GM12864 (cell line): ENCODE results near the gene TRIM33.
"Not testable (repeated sequence)": the region's sequence is repeated elsewhere in the genome, so short reads cannot be mapped to it uniquely, and the experiment has no call there.

Experiments used
- DNase-seq: peaks from one replicate; pipeline ENCODE4 v3.0.0-alpha.2; 2011; ENCODE audit warnings: low read depth
- H3K4me3 ChIP-seq: 2 replicates; pipeline ENCODE4 v1.5.1; 2011; ENCODE audit warnings: mild to moderate bottlenecking, low read depth, low read length, control low read depth
- TF ChIP-seq, protein P1 (sequence below): IDR thresholded peaks from 2 replicates; pipeline ENCODE4 v1.5.1; 2011; ENCODE audit warnings: low read depth, mild to moderate bottlenecking, moderate library complexity, low read length, control low read depth, inconsistent platforms; ENCODE audit errors: missing control alignments

The TRIM33 gene

DNA sequence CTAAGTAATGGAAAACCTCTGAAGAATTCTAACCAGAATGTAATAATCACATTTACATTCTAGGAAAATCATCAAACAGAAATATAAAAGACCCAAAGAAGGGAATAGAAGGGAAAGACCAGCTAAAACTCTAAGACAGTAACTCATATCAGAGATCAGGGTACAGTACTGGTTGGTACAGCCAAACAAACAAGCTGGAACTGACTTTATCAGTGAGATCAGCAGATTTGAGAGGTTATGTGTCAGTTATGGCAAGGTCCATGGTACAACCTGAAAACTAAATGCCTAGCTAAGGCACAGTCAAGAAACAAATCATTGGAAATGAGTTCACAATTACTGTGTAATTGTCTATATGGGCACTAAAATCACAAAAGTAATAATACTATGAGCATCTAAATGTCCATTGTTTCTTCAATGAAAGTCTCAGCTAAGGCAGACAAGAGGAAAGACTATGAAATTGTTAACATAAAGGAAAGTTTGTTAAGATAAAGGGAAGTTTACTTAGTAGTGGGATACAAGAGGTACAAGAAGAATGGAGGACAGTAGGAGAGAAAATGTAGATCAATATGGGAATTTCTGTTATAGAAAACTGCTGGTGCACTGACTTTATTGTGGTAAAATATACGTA, 75.8 kb downstream of the TRIM33 start:
- H3K4me3 ChIP-seq = no peak overlapping the region
- TF ChIP-seq, protein P1, sequence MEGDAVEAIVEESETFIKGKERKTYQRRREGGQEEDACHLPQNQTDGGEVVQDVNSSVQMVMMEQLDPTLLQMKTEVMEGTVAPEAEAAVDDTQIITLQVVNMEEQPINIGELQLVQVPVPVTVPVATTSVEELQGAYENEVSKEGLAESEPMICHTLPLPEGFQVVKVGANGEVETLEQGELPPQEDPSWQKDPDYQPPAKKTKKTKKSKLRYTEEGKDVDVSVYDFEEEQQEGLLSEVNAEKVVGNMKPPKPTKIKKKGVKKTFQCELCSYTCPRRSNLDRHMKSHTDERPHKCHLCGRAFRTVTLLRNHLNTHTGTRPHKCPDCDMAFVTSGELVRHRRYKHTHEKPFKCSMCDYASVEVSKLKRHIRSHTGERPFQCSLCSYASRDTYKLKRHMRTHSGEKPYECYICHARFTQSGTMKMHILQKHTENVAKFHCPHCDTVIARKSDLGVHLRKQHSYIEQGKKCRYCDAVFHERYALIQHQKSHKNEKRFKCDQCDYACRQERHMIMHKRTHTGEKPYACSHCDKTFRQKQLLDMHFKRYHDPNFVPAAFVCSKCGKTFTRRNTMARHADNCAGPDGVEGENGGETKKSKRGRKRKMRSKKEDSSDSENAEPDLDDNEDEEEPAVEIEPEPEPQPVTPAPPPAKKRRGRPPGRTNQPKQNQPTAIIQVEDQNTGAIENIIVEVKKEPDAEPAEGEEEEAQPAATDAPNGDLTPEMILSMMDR = no peak
- DNase-seq = no peak

DNA sequence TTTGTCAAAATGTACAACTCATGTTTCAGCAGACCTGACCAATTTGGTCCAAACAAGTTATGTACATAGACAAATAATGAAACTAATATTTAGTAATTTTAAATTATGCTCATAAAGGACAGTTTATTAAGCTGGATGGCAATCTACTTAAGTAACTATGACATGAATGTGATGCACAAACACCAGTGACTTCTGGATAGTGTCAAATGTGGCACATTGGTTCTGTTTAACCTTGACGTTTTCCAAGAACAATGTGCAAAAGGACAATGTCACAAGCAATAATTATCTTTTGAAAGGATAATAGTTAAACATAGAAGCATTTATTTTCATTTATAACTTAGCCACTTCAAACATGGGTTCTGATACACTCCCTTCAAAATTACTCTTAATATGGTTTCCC, 80.0 kb downstream of the TRIM33 start:
- TF ChIP-seq, protein P1 = no peak
- no peak overlapping the region for H3K4me3 ChIP-seq
- DNase-seq = no peak

DNA sequence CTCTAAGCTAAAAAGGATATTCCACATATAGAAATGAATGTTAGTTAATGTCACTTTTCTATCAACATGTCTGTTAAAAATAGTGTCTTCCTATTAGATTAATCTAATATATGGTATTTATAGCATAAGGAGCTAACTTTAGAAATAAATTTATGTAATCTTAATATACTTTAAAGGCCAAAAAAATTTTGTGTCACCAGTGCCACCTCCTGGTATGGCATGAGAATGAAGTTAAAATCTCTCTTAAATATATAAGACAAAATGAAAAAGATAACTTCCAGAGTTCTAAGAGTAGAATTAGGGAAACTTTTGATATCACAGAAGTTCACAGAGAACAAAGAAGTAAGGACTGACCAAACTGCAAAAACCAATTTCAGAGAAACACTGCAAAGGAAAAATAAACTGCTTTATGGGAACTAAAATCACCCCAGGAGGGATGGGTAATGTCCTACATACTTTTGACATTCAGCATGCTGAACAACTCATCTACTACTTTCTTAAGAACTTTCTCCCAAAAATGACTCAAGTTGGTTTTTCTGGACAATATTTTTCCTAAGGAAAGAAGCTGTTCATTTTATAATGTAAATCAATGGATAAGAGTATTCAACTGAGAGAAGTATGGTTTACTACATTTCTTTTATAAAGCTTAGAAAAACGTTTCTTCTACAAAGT, 82.8 kb downstream of the TRIM33 start:
- no peak overlapping the region for H3K4me3 ChIP-seq
- DNase-seq = no peak
- TF ChIP-seq, protein P1 = peak; percentile 37

DNA sequence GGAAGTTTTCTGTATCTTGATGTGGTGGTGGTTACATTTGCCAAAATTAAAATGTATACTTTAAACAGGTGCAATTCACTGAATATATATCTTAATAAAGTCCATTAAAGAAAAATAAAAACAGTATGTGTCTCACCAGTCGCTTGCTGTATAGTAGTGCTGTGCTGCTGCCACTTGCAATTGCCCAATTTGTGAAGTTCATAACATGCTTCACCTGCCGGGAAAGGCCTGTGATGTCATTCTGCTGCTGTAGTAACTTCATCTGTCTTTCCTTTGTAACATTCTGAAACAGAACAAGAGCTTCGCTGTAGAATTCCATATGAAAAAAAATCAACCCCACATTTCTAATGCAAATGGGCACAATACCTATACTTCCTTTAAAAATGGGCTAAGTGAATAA, 83.4 kb downstream of the TRIM33 start:
- TF ChIP-seq, protein P1 = no peak
- DNase-seq = no peak
- no peak overlapping the region for H3K4me3 ChIP-seq

DNA sequence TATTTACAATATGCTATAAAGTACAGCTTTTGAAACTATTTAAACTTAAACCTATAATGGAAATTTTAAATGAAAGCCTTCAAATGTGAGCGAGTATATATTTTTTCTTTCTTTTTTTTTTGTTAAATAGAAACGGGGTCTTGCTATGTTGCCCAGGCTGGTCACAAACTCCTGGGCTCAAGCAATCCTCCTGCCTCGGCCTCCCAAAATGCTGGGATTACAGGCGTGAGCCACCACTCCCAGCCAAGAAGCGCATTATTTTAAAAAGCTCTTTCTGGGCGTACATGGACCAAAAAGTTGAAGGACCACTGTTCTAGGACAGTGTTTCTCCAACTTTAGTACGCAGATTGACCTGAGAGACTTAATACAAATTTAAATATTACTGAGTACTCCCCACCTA, 87.5 kb downstream of the TRIM33 start:
- TF ChIP-seq, protein P1 = no peak
- no peak overlapping the region for H3K4me3 ChIP-seq
- no peak for DNase-seq

DNA sequence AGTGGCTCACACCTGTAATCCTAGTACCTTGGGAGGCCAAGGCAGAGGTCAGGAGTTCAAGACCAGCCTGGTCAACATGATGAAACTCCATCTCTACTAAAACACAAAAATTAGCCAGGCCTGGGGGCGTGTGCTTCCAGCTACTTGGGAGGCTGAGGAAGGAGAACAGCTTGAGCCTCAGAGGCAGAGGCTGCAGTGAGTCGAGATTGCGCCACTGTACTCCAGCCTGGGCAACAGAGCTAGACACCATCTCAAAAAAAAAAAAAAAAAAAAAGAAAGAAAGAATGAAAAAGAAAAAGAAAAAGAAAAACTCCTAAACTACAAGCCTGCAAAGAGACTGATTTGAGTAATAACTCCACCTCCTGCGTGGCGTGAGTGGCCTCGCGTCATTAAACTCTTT, 92.1 kb downstream of the TRIM33 start:
- DNase-seq, H3K4me3 ChIP-seq: not testable (repeated sequence)

- TF ChIP-seq, protein P1 = no peak
- no peak overlapping the region for H3K4me3 ChIP-seq
- no peak for DNase-seq
Observed at GRCh38 chr1:114397601-114398000, 113.4 kb downstream of the TRIM33 start.
